MM.1S (cell line): ENCODE data around the gene PIEZO2.

Experiments
- DNase-seq: peaks from one replicate; pipeline ENCODE4 v3.0.0-alpha.2; 2015
- H2AFZ ChIP-seq: fragments of 300-600 bp; sonication (generic); 2 replicates; pipeline ENCODE4 v1.6.0; 2016; ENCODE audit warnings: antibody characterized with exemption, low read length
- H3F3A ChIP-seq: fragments of 300-600 bp; sonication (generic); 2 replicates; pipeline ENCODE4 v1.6.1; 2016; ENCODE audit warnings: mild to moderate bottlenecking, antibody characterized with exemption, low read length, moderate library complexity, mixed read lengths; ENCODE audit not compliant: insufficient read depth
- H3K27ac ChIP-seq: fragments of 300-600 bp; sonication (generic); 2 replicates; pipeline ENCODE4 v1.5.1; 2016; ENCODE audit warnings: mild to moderate bottlenecking, low read length
- H3K27me3 ChIP-seq: fragments of 300-600 bp; sonication (generic); replicated peaks from 2 replicates; pipeline ENCODE4 v1.6.0; 2016; ENCODE audit warnings: low read length; ENCODE audit not compliant: insufficient read depth
- H3K36me3 ChIP-seq: fragments of 300-600 bp; sonication (generic); replicated peaks from 2 replicates; pipeline ENCODE4 v1.6.1; 2016; ENCODE audit warnings: mild to moderate bottlenecking, low read length, mixed read lengths; ENCODE audit not compliant: insufficient read depth
- H3K4me1 ChIP-seq: fragments of 300-600 bp; sonication (generic); 2 replicates; pipeline ENCODE4 v1.6.1; 2016; ENCODE audit warnings: low read length, mixed read lengths
- H3K4me2 ChIP-seq: fragments of 300-600 bp; sonication (generic); 2 replicates; pipeline ENCODE4 v1.6.0; 2016; ENCODE audit warnings: low read depth, low read length
- H3K4me3 ChIP-seq: fragments of 300-600 bp; sonication (generic); 2 replicates; pipeline ENCODE4 v1.5.1; 2016; ENCODE audit warnings: low read length, mixed read lengths
- H3K79me2 ChIP-seq: fragments of 300-600 bp; sonication (generic); 2 replicates; pipeline ENCODE4 v1.6.1; 2016; ENCODE audit warnings: mixed run types, low read length, mixed read lengths
- H3K9ac ChIP-seq: fragments of 300-600 bp; sonication (generic); 2 replicates; pipeline ENCODE4 v1.6.1; 2016; ENCODE audit warnings: low read length, mixed read lengths
- H3K9me2 ChIP-seq: fragments of 300-600 bp; sonication (generic); replicated peaks from 2 replicates; pipeline ENCODE4 v1.6.1; 2016; ENCODE audit warnings: mild to moderate bottlenecking, low read length, mixed read lengths; ENCODE audit not compliant: insufficient read depth
- H3K9me3 ChIP-seq: fragments of 300-600 bp; sonication (generic); replicated peaks from 2 replicates; pipeline ENCODE4 v1.6.1; 2016; ENCODE audit warnings: mild to moderate bottlenecking, low read length, mixed read lengths; ENCODE audit not compliant: insufficient read depth
- H4K20me1 ChIP-seq: fragments of 300-600 bp; sonication (generic); 2 replicates; pipeline ENCODE4 v1.6.1; 2016; ENCODE audit warnings: mild to moderate bottlenecking, low read length, moderate library complexity, mixed read lengths; ENCODE audit not compliant: insufficient read depth
- CTCF ChIP-seq: fragments of 300-600 bp; sonication (generic); IDR thresholded peaks from 2 replicates; pipeline ENCODE4 v1.5.1; 2016; ENCODE audit warnings: antibody characterized with exemption, low read length, mixed read lengths
- EZH2 ChIP-seq: fragments of 300-600 bp; sonication (generic); optimal IDR thresholded peaks from 2 replicates; pipeline ENCODE3; 2017; ENCODE audit warnings: low read depth, mild to moderate bottlenecking, antibody characterized with exemption, low read length, mixed read lengths
- EZH2phosphoT487 ChIP-seq: fragments of 300-600 bp; sonication (generic); IDR thresholded peaks from 2 replicates; pipeline ENCODE4 v1.6.1; 2018; ENCODE audit warnings: antibody characterized with exemption, low read length

PIEZO2 gene

GRCh38 chr18:11165138-11165537, 15.8 kb upstream of the PIEZO2 start:
- Histone ChIP-seq H3K79me2 (no peaks in the 10 kb centered on the region), H4K20me1 (no peaks in the 10 kb centered on the region), H3K4me1 (no peaks in the 10 kb centered on the region), H3K27ac (no peak overlapping the region), H3K27me3 (no peaks in the 10 kb centered on the region), H3K4me3 (no peak overlapping the region), H3K9ac (no peak overlapping the region), H2AFZ (no peak overlapping the region), H3F3A (no peaks in the 10 kb centered on the region), H3K9me3 (no peaks in the 10 kb centered on the region; the same call in 1 of the 2 replicates), H3K9me2 (no peaks in the 10 kb centered on the region), H3K4me2 (no peak overlapping the region), H3K36me3 (no peaks in the 10 kb centered on the region)
- no peak for TF ChIP-seq CTCF
- no peak for TF ChIP-seq EZH2
- no peak for TF ChIP-seq EZH2phosphoT487
- DNase-seq = no peak

GRCh38 chr18:11163665-11164064, 14.3 kb upstream of the PIEZO2 start:
- no peak overlapping the region for H3K4me2 ChIP-seq
- no peaks in the 10 kb centered on the region for H3K36me3 ChIP-seq
- no peak overlapping the region for H2AFZ ChIP-seq
- no peaks in the 10 kb centered on the region for H3K27me3 ChIP-seq
- no peak overlapping the region for H3K27ac ChIP-seq
- H3F3A ChIP-seq = no peaks in the 10 kb centered on the region
- no peak overlapping the region for H3K9ac ChIP-seq
- H4K20me1 ChIP-seq = no peaks in the 10 kb centered on the region
- peak; percentile 25 for TF ChIP-seq CTCF
- TF ChIP-seq EZH2 = no peak
- H3K9me2 ChIP-seq = no peaks in the 10 kb centered on the region
- H3K4me3 ChIP-seq = no peak overlapping the region
- no peak for DNase-seq
- no peaks in the 10 kb centered on the region for H3K4me1 ChIP-seq
- no peaks in the 10 kb centered on the region for H3K79me2 ChIP-seq
- no peaks in the 10 kb centered on the region; the same call in 1 of the 2 replicates for H3K9me3 ChIP-seq

GRCh38 chr18:11162889-11163288, 13.5 kb upstream of the PIEZO2 start:
- Histone ChIP-seq H3F3A (no peaks in the 10 kb centered on the region), H3K9me2 (no peaks in the 10 kb centered on the region), H3K4me1 (no peaks in the 10 kb centered on the region), H3K36me3 (no peaks in the 10 kb centered on the region), H3K27ac (no peak overlapping the region), H2AFZ (no peak overlapping the region), H3K4me3 (no peak overlapping the region), H3K27me3 (no peaks in the 10 kb centered on the region), H3K4me2 (no peak overlapping the region), H3K9ac (no peak overlapping the region), H3K9me3 (no peaks in the 10 kb centered on the region; the same call in 1 of the 2 replicates), H3K79me2 (no peaks in the 10 kb centered on the region), H4K20me1 (no peaks in the 10 kb centered on the region)
- no peak for DNase-seq
- TF ChIP-seq CTCF = no peak
- no peak for TF ChIP-seq EZH2phosphoT487
- TF ChIP-seq EZH2 = no peak

- H3K27ac ChIP-seq = no peak overlapping the region
- no peaks in the 10 kb centered on the region for H3K9me2 ChIP-seq
- H3K79me2 ChIP-seq = no peaks in the 10 kb centered on the region
- TF ChIP-seq EZH2phosphoT487 (no peak), EZH2 (no peak), CTCF (no peak)
- no peaks in the 10 kb centered on the region for H3F3A ChIP-seq
- no peaks in the 10 kb centered on the region for H3K4me1 ChIP-seq
- no peak overlapping the region for H2AFZ ChIP-seq
- H3K9ac ChIP-seq = no peak overlapping the region
- no peaks in the 10 kb centered on the region; the same call in 1 of the 2 replicates for H3K9me3 ChIP-seq
- no peak overlapping the region for H3K4me2 ChIP-seq
- no peaks in the 10 kb centered on the region for H4K20me1 ChIP-seq
- no peak overlapping the region for H3K4me3 ChIP-seq
- H3K36me3 ChIP-seq = no peaks in the 10 kb centered on the region
- DNase-seq = no peak
- H3K27me3 ChIP-seq = no peaks in the 10 kb centered on the region
Observed at GRCh38 chr18:11162462-11162861, 13.1 kb upstream of the PIEZO2 start.
